ENCODE data around the gene TENT4A. TPM values are rescaled to one million over a fixed set of nuclear protein-coding genes. Genes with fewer than 3 reads are reported as not detected.

TENT4A gene
- total and polyA plus RNA-seq, 2 experiments from 2014 or later, result 6.7 to 27.0 TPM

DNA sequence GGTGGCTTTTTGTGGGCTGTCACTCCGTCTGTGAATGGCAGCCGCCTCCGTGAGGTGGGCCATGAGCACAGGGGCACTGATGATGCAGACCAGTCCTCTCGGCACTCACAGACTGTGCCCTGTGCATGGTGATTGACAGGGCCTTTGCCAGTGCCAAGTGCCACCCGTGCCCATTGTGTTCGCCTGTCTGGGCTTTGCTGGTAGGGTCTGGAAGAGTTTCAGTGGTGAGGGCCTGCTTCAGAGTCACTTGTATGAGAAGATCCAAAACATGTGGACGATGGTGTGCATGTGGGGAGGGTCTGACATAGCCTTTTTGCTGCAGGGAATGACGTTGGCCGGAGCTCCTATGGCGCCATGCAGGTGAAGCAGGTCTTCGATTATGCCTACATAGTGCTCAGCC, 34.9 kb downstream of the TENT4A start:
- H3K4me3 ChIP-seq, result no peak overlapping the region
- no peaks in the 10 kb centered on the region for H3K27me3 ChIP-seq
- no peaks in the 10 kb centered on the region for H3K4me1 ChIP-seq (ENCODE audit: low read depth)
- H3K36me3 ChIP-seq, result peaks cover 41% of the 10 kb centered on the region
- TF ChIP-seq, protein P1, sequence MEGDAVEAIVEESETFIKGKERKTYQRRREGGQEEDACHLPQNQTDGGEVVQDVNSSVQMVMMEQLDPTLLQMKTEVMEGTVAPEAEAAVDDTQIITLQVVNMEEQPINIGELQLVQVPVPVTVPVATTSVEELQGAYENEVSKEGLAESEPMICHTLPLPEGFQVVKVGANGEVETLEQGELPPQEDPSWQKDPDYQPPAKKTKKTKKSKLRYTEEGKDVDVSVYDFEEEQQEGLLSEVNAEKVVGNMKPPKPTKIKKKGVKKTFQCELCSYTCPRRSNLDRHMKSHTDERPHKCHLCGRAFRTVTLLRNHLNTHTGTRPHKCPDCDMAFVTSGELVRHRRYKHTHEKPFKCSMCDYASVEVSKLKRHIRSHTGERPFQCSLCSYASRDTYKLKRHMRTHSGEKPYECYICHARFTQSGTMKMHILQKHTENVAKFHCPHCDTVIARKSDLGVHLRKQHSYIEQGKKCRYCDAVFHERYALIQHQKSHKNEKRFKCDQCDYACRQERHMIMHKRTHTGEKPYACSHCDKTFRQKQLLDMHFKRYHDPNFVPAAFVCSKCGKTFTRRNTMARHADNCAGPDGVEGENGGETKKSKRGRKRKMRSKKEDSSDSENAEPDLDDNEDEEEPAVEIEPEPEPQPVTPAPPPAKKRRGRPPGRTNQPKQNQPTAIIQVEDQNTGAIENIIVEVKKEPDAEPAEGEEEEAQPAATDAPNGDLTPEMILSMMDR (IDR thresholded peaks at IDR 0.05; ENCODE audit: low read depth, low read length), result no peak
- H3K27ac ChIP-seq, result no peak overlapping the region
- no peak for DNase-seq (ENCODE audit: low read depth in 1 of 2, low spot score in 1 of 2)
- H3K9me3 ChIP-seq (ENCODE audit: low read depth), result no peaks in the 10 kb centered on the region

DNA sequence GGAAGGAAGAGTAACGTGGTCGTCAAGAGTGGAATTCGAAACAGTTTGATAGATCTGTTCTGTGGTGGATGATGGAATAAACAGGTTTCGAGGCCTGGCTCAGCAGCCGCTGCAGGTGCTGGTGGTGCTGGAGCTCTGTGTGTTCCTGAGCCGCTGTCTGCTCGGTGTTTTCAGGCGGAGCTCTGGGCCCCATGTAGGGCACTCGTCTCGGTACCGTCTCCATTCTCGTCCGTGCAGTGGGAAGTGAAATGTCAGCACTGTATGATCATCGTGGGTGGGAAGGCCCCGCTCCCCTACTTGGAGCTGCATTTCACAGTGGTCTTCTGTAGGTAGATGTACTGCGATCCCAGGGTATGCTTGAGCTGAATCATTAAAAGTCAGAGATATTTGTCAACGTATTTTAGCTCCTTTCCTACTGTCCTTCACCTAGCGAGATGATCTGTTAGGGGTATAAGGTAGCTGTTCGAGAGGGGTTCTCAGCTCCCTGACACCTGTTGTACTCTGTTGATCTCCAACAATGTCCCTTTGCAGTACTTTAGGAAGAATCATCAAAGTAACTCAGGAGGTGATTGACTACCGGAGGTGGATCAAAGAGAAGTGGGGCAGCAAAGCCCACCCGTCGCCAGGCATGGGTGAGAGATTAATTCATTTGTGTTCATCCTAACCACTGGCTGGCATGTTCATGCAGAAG, 35.9 kb downstream of the TENT4A start:
- TF ChIP-seq, protein P1 (IDR thresholded peaks at IDR 0.05; ENCODE audit: low read depth, low read length), result no peak
- H3K9me3 ChIP-seq (ENCODE audit: low read depth), result no peaks in the 10 kb centered on the region
- no peaks in the 10 kb centered on the region for H3K4me1 ChIP-seq (ENCODE audit: low read depth)
- H3K27ac ChIP-seq, result no peak overlapping the region
- no peaks in the 10 kb centered on the region for H3K27me3 ChIP-seq
- H3K36me3 ChIP-seq, result peaks cover 44% of the 10 kb centered on the region
- H3K4me3 ChIP-seq, result no peak overlapping the region
- no peak for DNase-seq (ENCODE audit: low read depth in 1 of 2, low spot score in 1 of 2)

DNA sequence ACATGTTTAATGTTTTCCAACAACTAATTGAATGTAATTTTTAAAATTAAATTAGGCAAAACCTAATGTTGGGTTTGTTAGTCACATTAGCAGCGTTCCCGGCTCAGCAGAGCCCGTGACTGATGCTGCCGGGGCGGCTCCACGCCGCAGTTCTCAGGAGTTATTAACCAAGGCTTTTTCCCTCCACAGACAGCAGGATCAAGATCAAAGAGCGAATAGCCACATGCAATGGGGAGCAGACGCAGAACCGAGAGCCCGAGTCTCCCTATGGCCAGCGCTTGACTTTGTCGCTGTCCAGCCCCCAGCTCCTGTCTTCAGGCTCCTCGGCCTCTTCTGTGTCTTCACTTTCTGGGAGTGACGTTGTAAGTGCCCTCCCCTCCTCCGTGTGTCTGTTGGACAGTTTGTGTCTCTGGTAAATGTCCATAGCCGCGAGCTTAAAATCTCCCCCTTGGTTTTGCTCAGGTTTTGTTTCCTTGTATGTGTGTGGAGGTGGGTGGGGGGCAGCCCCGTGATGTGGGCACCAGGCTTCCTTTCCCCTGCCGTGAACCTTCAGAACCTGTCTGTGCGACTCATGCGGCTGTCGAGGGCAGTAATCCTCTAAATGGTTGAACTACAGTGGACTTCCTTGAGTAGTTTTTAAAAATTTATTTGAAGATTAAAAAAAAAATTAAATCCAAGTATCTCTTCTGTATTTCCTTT, 37.1 kb downstream of the TENT4A start:
- H3K36me3 ChIP-seq, result peaks cover 48% of the 10 kb centered on the region
- no peak overlapping the region for H3K27ac ChIP-seq
- no peaks in the 10 kb centered on the region for H3K9me3 ChIP-seq (ENCODE audit: low read depth)
- no peaks in the 10 kb centered on the region for H3K27me3 ChIP-seq
- no peak overlapping the region for H3K4me3 ChIP-seq
- TF ChIP-seq, protein P1 (IDR thresholded peaks at IDR 0.05; ENCODE audit: low read depth, low read length), result no peak
- no peaks in the 10 kb centered on the region for H3K4me1 ChIP-seq (ENCODE audit: low read depth)
- no peak for DNase-seq (ENCODE audit: low read depth in 1 of 2, low spot score in 1 of 2)

DNA sequence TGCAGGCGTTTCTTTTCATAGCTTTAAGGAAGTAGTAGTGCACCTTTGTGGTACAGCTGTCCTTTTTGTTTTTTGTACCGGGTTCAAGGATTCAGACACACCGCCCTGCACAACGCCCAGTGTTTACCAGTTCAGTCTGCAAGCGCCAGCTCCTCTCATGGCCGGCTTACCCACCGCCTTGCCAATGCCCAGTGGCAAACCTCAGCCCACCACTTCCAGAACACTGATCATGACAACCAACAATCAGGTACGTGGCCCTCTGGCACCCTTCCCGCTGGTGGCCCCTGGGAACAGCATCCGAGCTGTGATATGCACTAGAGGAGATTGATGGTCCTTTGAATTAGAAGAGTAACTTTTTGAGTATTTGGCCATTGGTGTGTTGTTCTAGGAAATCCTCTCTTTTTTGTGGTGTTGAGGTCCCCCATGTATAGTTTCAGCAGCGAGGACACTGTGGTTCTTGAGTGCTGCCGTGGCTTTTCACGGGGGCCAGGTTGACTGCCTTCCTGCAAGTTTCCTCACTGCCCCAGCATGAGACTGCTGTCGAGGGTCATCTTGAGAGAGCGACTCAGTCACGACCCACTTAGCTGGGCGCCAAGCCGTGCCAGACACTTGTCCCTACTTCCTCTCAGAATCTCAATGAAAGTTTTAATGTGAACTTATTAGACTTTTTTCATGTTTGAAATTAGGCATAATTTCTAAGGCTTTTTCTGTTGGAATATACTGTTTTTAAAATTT, 37.9 kb downstream of the TENT4A start:
- H3K36me3 ChIP-seq, result peaks cover 55% of the 10 kb centered on the region
- TF ChIP-seq, protein P1 (IDR thresholded peaks at IDR 0.05; ENCODE audit: low read depth, low read length), result no peak
- no peaks in the 10 kb centered on the region for H3K9me3 ChIP-seq (ENCODE audit: low read depth)
- DNase-seq (ENCODE audit: low read depth in 1 of 2, low spot score in 1 of 2), result no peak
- H3K4me3 ChIP-seq, result no peak overlapping the region
- no peaks in the 10 kb centered on the region for H3K4me1 ChIP-seq (ENCODE audit: low read depth)
- H3K27me3 ChIP-seq, result no peaks in the 10 kb centered on the region
- no peak overlapping the region for H3K27ac ChIP-seq

DNA sequence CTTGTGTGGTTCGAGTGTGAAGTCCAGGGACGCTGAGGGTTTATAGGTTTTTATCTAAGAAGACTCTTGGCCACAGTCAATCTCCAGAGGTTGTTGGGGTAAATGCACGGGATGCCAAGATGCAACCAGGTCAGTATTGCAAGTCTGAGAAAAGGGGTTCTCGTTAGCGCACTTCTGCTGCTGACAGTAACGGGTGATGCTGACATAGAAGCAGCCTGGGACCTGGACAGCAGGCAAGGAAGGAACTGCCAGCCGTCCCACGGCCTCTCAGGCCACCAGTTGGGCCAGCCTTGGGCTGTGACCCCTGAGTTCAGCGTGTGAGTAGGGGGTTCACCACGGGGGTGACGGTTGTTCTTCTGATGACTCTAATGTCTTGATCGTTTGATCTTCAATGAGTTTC, 39.0 kb downstream of the TENT4A start:
- H3K4me3 ChIP-seq, result no peak overlapping the region
- H3K27ac ChIP-seq, result no peak overlapping the region
- H3K36me3 ChIP-seq, result peaks cover 51% of the 10 kb centered on the region
- H3K9me3 ChIP-seq (ENCODE audit: low read depth), result no peaks in the 10 kb centered on the region
- DNase-seq (ENCODE audit: low read depth in 1 of 2, low spot score in 1 of 2), result no peak
- H3K4me1 ChIP-seq (ENCODE audit: low read depth), result no peaks in the 10 kb centered on the region
- H3K27me3 ChIP-seq, result no peaks in the 10 kb centered on the region
- TF ChIP-seq, protein P1 (IDR thresholded peaks at IDR 0.05; ENCODE audit: low read depth, low read length), result no peak
